Endodermal cell (in vitro differentiated cells): ENCODE measurements around the gene PRKRA. TPM values are rescaled to one million over a fixed set of nuclear protein-coding genes. Genes with fewer than 3 reads are reported as not detected.
"Not testable (repeated sequence)": the region's sequence is repeated elsewhere in the genome, so short reads cannot be mapped to it uniquely, and the experiment has no call there.

Experiments
- DNase-seq: peaks from one replicate; pipeline ENCODE4 v3.0.0-alpha.2; 2017
- H3K27ac ChIP-seq: 2 replicates; pipeline ENCODE4 v1.5.1; 2013; ENCODE audit warnings: mild to moderate bottlenecking, low read depth, low read length, moderate library complexity
- H3K27me3 ChIP-seq: 2 replicates; pipeline ENCODE4 v1.6.1; 2013; ENCODE audit warnings: mild to moderate bottlenecking, low read length, moderate library complexity; ENCODE audit not compliant: insufficient read depth, control insufficient read depth, poor library complexity, severe bottlenecking
- H3K36me3 ChIP-seq: 2 replicates; pipeline ENCODE4 v1.7.0; 2013; ENCODE audit warnings: mild to moderate bottlenecking, low read length, moderate library complexity; ENCODE audit not compliant: control insufficient read depth, insufficient read depth
- H3K4me1 ChIP-seq: one replicate; pipeline ENCODE4 v1.7.0; 2013; ENCODE audit warnings: low read length; ENCODE audit not compliant: control insufficient read depth, insufficient read depth
- H3K4me3 ChIP-seq: 2 replicates; pipeline ENCODE4 v1.5.1; 2013; ENCODE audit warnings: mild to moderate bottlenecking, low read length, moderate library complexity
- H3K9ac ChIP-seq: 2 replicates; pipeline ENCODE4 v1.6.1; 2013; ENCODE audit warnings: mild to moderate bottlenecking, low read length, moderate library complexity; ENCODE audit not compliant: poor library complexity, severe bottlenecking; ENCODE audit errors: extremely low read depth
- H3K9me3 ChIP-seq: 2 replicates; pipeline ENCODE4 v1.6.1; 2013; ENCODE audit warnings: mild to moderate bottlenecking, low read length, moderate library complexity; ENCODE audit not compliant: control insufficient read depth
- H3K27ac Mint-ChIP-seq: 2 replicates; pipeline ENCODE4 v1.8.0; 2020; ENCODE audit warnings: mixed read lengths
- H3K27me3 Mint-ChIP-seq: 2 replicates; pipeline ENCODE4 v1.8.0; 2021; ENCODE audit warnings: mild to moderate bottlenecking, mixed read lengths; ENCODE audit not compliant: insufficient read depth
- H3K36me3 Mint-ChIP-seq: 2 replicates; pipeline ENCODE4 v1.8.0; 2020; ENCODE audit warnings: low read depth, mixed read lengths
- H3K4me1 Mint-ChIP-seq: 2 replicates; pipeline ENCODE4 v1.8.0; 2020; ENCODE audit warnings: mixed read lengths
- H3K4me3 Mint-ChIP-seq: 2 replicates; pipeline ENCODE4 v1.8.0; 2020; ENCODE audit warnings: mild to moderate bottlenecking, moderate library complexity, mixed read lengths
- H3K9me3 Mint-ChIP-seq: 2 replicates; pipeline ENCODE4 v1.8.0; 2020; ENCODE audit warnings: mild to moderate bottlenecking, mixed read lengths
- CTCF ChIP-seq: fragments of 200-600 bp; sonication (generic); conservative IDR thresholded peaks from 2 replicates; pipeline ENCODE4 v1.5.0; 2021; ENCODE audit warnings: antibody characterized with exemption, mild to moderate bottlenecking
- WGBS, 2 experiments: methylation state at CpG; one replicate each; pipeline versions ENCODE4 v1.1.5 to v1.1.7; 2013; ENCODE audit warnings: missing lambda C conversion rate in 2 of 2, mixed read lengths in 1 of 2; ENCODE audit not compliant: insufficient coverage in 1 of 2, insufficient read length in 1 of 2; 5-methylcytosine and 5-hydroxymethylcytosine counted together
- total RNA-seq, 2 donors: library from RNA; stranded (reverse); fragmentation: NEBNext Ultra II Directional in 1 of 2; extraction: Animal tissue kit (Norgen Biotek cat#: 25700) in 1 of 2; gene quantifications; 2 replicates in 1 of 2; 3 replicates in 1 of 2; pipeline ENCODE4 v1.2.1, GENCODE V29; 2021

PRKRA gene
- total RNA-seq, 2 donors from 2014 or later: 66.4 to 74.4 TPM

GRCh38 chr2:178474560-178474959 lies 23.6 kb upstream of the PRKRA start:
- Histone ChIP-seq H3K27me3 (no peaks in the 10 kb centered on the region), H3K9me3 (no peaks in the 10 kb centered on the region), H3K9ac (no peak overlapping the region), H3K27ac (no peak overlapping the region), H3K4me1 (no peaks in the 10 kb centered on the region), H3K36me3 (no peaks in the 10 kb centered on the region), H3K4me3 (no peak overlapping the region)
- DNase-seq: no peak
- WGBS, 2 experiments: 95% methylated on average over 5 of the region's 5 CpGs
- TF ChIP-seq CTCF: no peak
- Mint-ChIP-seq H3K9me3 (no peaks in the 10 kb centered on the region), H3K4me1 (no peaks in the 10 kb centered on the region), H3K27ac (no peak overlapping the region), H3K4me3 (no peak overlapping the region), H3K27me3 (peaks cover 3% of the 10 kb centered on the region), H3K36me3 (no peaks in the 10 kb centered on the region)

GRCh38 chr2:178473931-178474330 lies 23.0 kb upstream of the PRKRA start:
- no peaks in the 10 kb centered on the region for H3K9me3 Mint-ChIP-seq
- H3K9ac ChIP-seq: no peak overlapping the region
- no peaks in the 10 kb centered on the region for H3K9me3 ChIP-seq
- no peak overlapping the region for H3K27ac Mint-ChIP-seq
- H3K36me3 ChIP-seq: no peaks in the 10 kb centered on the region
- no peaks in the 10 kb centered on the region for H3K4me1 ChIP-seq
- no peak for TF ChIP-seq CTCF
- no peaks in the 10 kb centered on the region for H3K27me3 ChIP-seq
- WGBS, 2 experiments: 91 to 95% methylated on average over 2 to 4 of the region's 4 CpGs
- H3K36me3 Mint-ChIP-seq: no peaks in the 10 kb centered on the region
- H3K4me1 Mint-ChIP-seq: no peaks in the 10 kb centered on the region
- H3K27ac ChIP-seq: no peak overlapping the region
- H3K4me3 ChIP-seq: no peak overlapping the region
- H3K4me3 Mint-ChIP-seq: no peak overlapping the region
- DNase-seq: no peak
- peaks cover 3% of the 10 kb centered on the region for H3K27me3 Mint-ChIP-seq

GRCh38 chr2:178473373-178473772 lies 22.4 kb upstream of the PRKRA start:
- WGBS, 2 experiments: 90 to 93% methylated on average over 2 of the region's 2 CpGs
- Histone ChIP-seq H3K4me1 (no peaks in the 10 kb centered on the region), H3K27ac (no peak overlapping the region), H3K27me3 (no peaks in the 10 kb centered on the region), H3K36me3 (no peaks in the 10 kb centered on the region), H3K9ac (no peak overlapping the region), H3K4me3 (no peak overlapping the region), H3K9me3 (no peaks in the 10 kb centered on the region)
- H3K27me3 Mint-ChIP-seq: no peaks in the 10 kb centered on the region
- no peak overlapping the region for H3K27ac Mint-ChIP-seq
- H3K4me1 Mint-ChIP-seq: no peaks in the 10 kb centered on the region
- no peak for DNase-seq
- TF ChIP-seq CTCF: no peak
- no peaks in the 10 kb centered on the region for H3K9me3 Mint-ChIP-seq
- H3K36me3 Mint-ChIP-seq: no peaks in the 10 kb centered on the region
- H3K4me3 Mint-ChIP-seq: no peak overlapping the region

- WGBS, 2 experiments: 93 to 100% methylated on average over 1 to 5 of the region's 5 CpGs
- not testable (repeated sequence) for DNase-seq, H3K4me1 Mint-ChIP-seq, H3K27me3 Mint-ChIP-seq, H3K9ac ChIP-seq, H3K27ac Mint-ChIP-seq, H3K9me3 Mint-ChIP-seq, H3K27me3 ChIP-seq, H3K27ac ChIP-seq, H3K4me3 Mint-ChIP-seq, H3K36me3 Mint-ChIP-seq, H3K36me3 ChIP-seq, H3K9me3 ChIP-seq, H3K4me1 ChIP-seq, H3K4me3 ChIP-seq
Observed at GRCh38 chr2:178471313-178471712, 20.3 kb upstream of the PRKRA start.
